GM21367 (cell line): ENCODE data around the gene POLR2H.

Experiments
- ATAC-seq: cut with Tn5 transposase; IDR thresholded peaks from one replicate; pipeline ENCODE4 v1.9.1; 2021; ENCODE audit not compliant: unreplicated experiment

POLR2H gene

GRCh38 chr3:184352149-184352785 is 9.2 kb upstream of the POLR2H start:
- ATAC-seq = no peak

- ATAC-seq = no peak
Measured at GRCh38 chr3:184352897-184353545, 8.5 kb upstream of the POLR2H start.

- ATAC-seq = no peak
Measured at GRCh38 chr3:184353546-184353941, 8.0 kb upstream of the POLR2H start.

GRCh38 chr3:184354121-184354728 is 7.3 kb upstream of the POLR2H start:
- ATAC-seq = no peak

- no peak for ATAC-seq
Measured at GRCh38 chr3:184354754-184355153, 6.8 kb upstream of the POLR2H start.

GRCh38 chr3:184355261-184356040 is 6.1 kb upstream of the POLR2H start:
- ATAC-seq = no peak

GRCh38 chr3:184357248-184358123 is 4.0 kb upstream of the POLR2H start:
- ATAC-seq = no peak

GRCh38 chr3:184358124-184358767 is 3.3 kb upstream of the POLR2H start:
- no peak for ATAC-seq

GRCh38 chr3:184358921-184359350 is 2.6 kb upstream of the POLR2H start:
- ATAC-seq = no peak

GRCh38 chr3:184359610-184360009 is 1.9 kb upstream of the POLR2H start:
- ATAC-seq = no peak

- ATAC-seq = no peak
Measured at GRCh38 chr3:184360070-184360928, 1.2 kb upstream of the POLR2H start.

GRCh38 chr3:184360929-184361531 is 480 bp upstream of the POLR2H start:
- ATAC-seq = no peak

- no peak for ATAC-seq
Measured at GRCh38 chr3:184361932-184362667, 590 bp downstream of the POLR2H start.

- ATAC-seq = peak; percentile 78
Measured at GRCh38 chr3:184362668-184363546, 1.4 kb downstream of the POLR2H start.

GRCh38 chr3:184366619-184367289 is 5.2 kb downstream of the POLR2H start:
- ATAC-seq = no peak

- ATAC-seq = no peak
Measured at GRCh38 chr3:184368116-184368515, 6.6 kb downstream of the POLR2H start.
